ENCODE data around the gene RUNX3. TPM values are rescaled to one million over a fixed set of nuclear protein-coding genes. Genes with fewer than 3 reads are reported as not detected.
"Not testable (repeated sequence)": the region's sequence is repeated elsewhere in the genome, so short reads cannot be mapped to it uniquely, and the experiment has no call there.

RUNX3 gene
- polyA plus RNA-seq (2012; ENCODE audit: missing spikeins) = 38.6 TPM

GRCh38 chr1:24930260-24931145 lies at the start of gene RUNX3:
RUNX3 (minus strand) TSS chr1:24930276; CDS start chr1:24929868, 408 bp downstream.
- peak; percentile 98 for DNase-seq (ENCODE audit: insufficient read length)
- no peak; the same call in none of the 2 replicates for TF ChIP-seq TAF1 (IDR thresholded peaks at IDR 0.05; ENCODE audit: borderline replicate concordance, low read depth, low read length)
- TF ChIP-seq POLR2A (IDR thresholded peaks at IDR 0.05; ENCODE audit: low read depth, low read length) = peak; percentile 65; the same call in 1 of the 2 replicates

DNA sequence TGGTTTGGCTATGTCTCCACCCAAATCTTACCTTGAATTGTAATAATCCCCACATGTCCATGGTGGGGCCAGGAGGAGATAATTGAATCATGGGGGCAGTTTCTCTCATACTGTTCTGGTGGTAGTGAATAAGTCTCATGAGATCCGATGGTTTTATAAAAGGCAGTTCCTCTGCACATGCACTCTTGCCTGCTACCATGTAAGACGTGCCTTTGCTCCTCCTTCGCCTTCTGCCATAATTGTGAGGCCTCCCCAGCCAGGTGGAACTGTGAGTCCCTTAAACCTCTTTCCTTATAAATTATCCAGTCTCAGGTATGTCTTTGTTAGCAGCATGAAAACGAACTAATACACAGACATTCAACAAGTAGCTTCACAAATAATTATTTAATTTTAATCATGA lies 49.2 kb upstream of the RUNX3 start:
- not testable (repeated sequence) for DNase-seq (ENCODE audit: insufficient read length); FAIRE-seq

More at GRCh38 chr1:24930260-24931145, at the start of gene RUNX3:
- peak; percentile 99 for FAIRE-seq

DNA sequence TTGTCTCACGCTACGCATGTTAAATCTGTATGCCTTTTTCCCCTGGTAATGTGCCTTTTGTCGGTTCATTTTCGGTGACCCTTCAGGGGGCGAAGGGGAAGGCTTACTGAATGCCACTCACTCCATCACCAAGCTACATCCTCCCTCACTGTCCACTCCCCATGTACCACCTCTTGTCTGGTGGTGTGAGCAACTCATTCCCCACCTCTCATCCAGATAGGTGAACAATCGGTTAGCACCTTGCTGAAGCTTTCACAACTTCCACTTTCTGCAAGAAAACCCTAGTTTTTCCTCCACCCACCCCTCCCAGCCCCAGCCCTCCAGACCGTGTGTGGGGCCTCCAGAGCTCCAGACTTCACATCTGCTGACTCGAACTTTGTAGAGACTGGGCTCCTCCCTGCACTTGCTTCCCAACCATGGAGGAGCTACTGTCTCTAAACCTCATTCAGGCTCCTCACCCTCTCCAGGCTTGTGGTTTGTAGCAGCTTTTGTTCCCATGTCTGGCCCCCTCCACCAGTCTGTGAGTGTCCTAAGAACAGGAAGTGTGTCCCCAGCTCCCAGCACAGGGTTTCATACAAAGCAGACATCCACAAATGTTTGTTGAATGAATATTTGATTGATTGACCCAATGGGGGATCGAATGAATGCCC lies 48.4 kb upstream of the RUNX3 start:
- no peak for DNase-seq (ENCODE audit: insufficient read length)
- TF ChIP-seq POLR2AphosphoS5 (IDR thresholded peaks at IDR 0.05; ENCODE audit: low read depth, low read length) = no peak
- FAIRE-seq = no peak

GRCh38 chr1:24975391-24975790 lies 45.3 kb upstream of the RUNX3 start:
- DNase-seq (ENCODE audit: insufficient read length) = no peak
- FAIRE-seq = no peak
- TF ChIP-seq POLR2AphosphoS5 (IDR thresholded peaks at IDR 0.05; ENCODE audit: low read depth, low read length) (no peak), TAF1 (IDR thresholded peaks at IDR 0.05; ENCODE audit: borderline replicate concordance, low read depth, low read length) (no peak), POLR2A (IDR thresholded peaks at IDR 0.05; ENCODE audit: low read depth, low read length) (no peak)

DNA sequence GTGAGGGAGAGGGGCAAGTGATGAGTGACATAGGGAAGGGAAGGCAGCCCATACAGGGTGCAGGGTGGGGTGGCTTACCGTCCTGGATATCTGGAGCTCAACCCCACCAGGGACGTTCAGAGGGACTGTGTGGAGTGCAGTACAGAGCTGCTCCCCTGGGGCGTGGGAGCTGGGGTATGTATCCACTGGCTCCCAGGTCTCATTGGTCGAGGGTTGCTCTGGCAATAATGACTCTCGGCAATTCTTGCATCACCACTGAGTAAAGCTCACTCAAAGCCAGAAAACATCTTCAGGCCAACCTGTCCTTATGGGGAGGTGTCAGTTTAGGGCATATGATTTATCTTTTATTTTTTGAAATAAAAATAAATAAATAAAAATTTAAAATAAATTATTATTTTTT lies 43.2 kb upstream of the RUNX3 start:
- no peak for TF ChIP-seq TAF1 (IDR thresholded peaks at IDR 0.05; ENCODE audit: borderline replicate concordance, low read depth, low read length)
- FAIRE-seq (peak; percentile 9), DNase-seq (ENCODE audit: insufficient read length) (no peak)

GRCh38 chr1:24972915-24973242 lies 42.8 kb upstream of the RUNX3 start:
- no peak for TF ChIP-seq POLR2AphosphoS5 (IDR thresholded peaks at IDR 0.05; ENCODE audit: low read depth, low read length)
- no peak for FAIRE-seq
- no peak for DNase-seq (ENCODE audit: insufficient read length)

- FAIRE-seq = peak; percentile 62
- no peak for DNase-seq (ENCODE audit: insufficient read length)
- no peak for TF ChIP-seq POLR2AphosphoS5 (IDR thresholded peaks at IDR 0.05; ENCODE audit: low read depth, low read length)
- TF ChIP-seq POLR2A (IDR thresholded peaks at IDR 0.05; ENCODE audit: low read depth, low read length) = no peak
- TF ChIP-seq TAF1 (IDR thresholded peaks at IDR 0.05; ENCODE audit: borderline replicate concordance, low read depth, low read length) = no peak
These were observed 42.3 kb upstream of the RUNX3 start for GRCh38 chr1:24972221-24972914.

DNA sequence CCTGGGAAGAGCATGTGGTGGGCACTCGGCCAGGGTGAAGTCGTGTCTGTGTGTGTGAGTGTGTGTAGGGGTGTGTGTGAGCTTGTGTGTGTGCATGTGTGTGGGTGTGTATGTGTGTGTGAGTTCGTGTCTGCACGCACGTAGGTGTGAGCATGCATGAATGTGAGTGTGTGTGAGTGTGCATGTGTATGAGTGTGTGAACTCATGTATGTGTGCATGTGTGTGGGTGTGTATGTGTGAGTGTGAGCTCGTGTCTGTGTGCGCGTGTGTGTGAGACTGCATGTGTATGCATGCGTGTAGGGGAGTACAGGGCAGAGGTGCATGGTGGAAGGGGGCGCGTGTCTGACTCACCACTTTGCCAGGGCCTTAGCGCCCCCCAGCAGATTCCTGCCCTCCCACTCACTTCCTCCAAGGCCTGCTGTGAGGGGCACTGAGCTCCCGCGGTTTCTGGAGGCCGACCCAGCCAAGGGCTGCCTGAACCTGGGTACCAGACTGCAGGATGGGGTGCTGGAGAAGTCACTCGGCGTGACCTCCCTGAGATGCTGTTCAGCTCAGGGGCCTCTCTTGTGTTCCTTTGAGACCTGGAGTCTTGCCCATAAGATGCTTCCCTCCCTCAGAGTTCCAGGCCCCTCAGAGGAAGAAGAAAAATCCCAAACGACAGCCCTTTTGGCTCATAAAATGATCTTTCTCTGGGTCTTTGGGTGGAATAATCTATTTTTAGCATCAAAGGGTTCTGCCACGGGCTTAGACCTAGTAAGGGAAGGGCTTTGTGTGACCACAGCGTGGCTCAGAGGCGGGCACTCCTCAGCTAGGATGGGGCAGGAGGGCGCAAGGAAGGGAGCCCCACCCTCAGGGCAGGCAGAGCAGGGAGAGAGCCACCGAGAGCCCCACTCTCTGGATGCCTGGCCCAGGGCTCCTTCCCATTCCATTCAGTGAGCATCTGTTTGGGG lies 41.1 kb upstream of the RUNX3 start:
- peak; percentile 84 for FAIRE-seq
- DNase-seq (ENCODE audit: insufficient read length) = no peak

DNA sequence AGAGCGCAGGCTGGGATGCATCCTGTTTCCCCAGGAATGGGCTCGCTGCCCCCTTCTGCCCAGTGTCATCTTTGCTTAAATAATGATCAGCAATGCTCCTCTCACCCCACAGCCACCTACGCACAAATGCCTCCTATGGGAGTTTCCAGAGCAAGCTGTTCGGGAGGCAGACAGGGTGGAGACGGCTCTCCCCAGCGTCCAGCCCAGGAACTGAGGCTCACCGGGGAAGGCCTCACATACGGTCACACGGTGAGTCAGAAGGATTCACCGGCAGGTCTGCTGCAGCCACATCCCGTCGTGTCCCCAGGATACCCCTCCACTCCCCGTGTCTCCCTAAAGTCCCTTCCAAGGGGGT lies 40.3 kb upstream of the RUNX3 start:
- DNase-seq (ENCODE audit: insufficient read length) (no peak), FAIRE-seq (no peak)
- no peak for TF ChIP-seq TAF1 (IDR thresholded peaks at IDR 0.05; ENCODE audit: borderline replicate concordance, low read depth, low read length)
- no peak for TF ChIP-seq POLR2A (IDR thresholded peaks at IDR 0.05; ENCODE audit: low read depth, low read length)
- no peak for TF ChIP-seq POLR2AphosphoS5 (IDR thresholded peaks at IDR 0.05; ENCODE audit: low read depth, low read length)

More for the DNA sequence above, 41.1 kb upstream of the RUNX3 start:
- TF ChIP-seq POLR2AphosphoS5 (IDR thresholded peaks at IDR 0.05; ENCODE audit: low read depth, low read length) (no peak), POLR2A (IDR thresholded peaks at IDR 0.05; ENCODE audit: low read depth, low read length) (no peak), TAF1 (IDR thresholded peaks at IDR 0.05; ENCODE audit: borderline replicate concordance, low read depth, low read length) (no peak)

- FAIRE-seq = no peak
- TF ChIP-seq POLR2AphosphoS5 (IDR thresholded peaks at IDR 0.05; ENCODE audit: low read depth, low read length) (no peak), POLR2A (IDR thresholded peaks at IDR 0.05; ENCODE audit: low read depth, low read length) (no peak), TAF1 (IDR thresholded peaks at IDR 0.05; ENCODE audit: borderline replicate concordance, low read depth, low read length) (no peak)
- DNase-seq (ENCODE audit: insufficient read length) = no peak
These were observed 39.7 kb upstream of the RUNX3 start for GRCh38 chr1:24969596-24970398.

Measured in GM12892 (cell line).